H1 (cell line): ENCODE data around the gene EPS8. TPM values are rescaled to one million over a fixed set of nuclear protein-coding genes. Genes with fewer than 3 reads are reported as not detected.

Experiments
- EP300 ChIP-seq, 2 experiments: IDR thresholded peaks; 1 replicate in 1 of 2; 2 replicates in 1 of 2; pipeline ENCODE4 v1.6.1; 2011 to 2012; ENCODE audit warnings: low read depth in 2 of 2, low read length in 2 of 2, mild to moderate bottlenecking in 2 of 2, borderline replicate concordance in 1 of 2, inconsistent platforms in 1 of 2, moderate library complexity in 1 of 2
- RFX5 ChIP-seq: IDR thresholded peaks from 2 replicates; pipeline ENCODE4 v1.6.1; 2011; ENCODE audit warnings: low read depth, low read length, improper control_type of control experiment, borderline replicate concordance
- polyA plus RNA-seq, 7 experiments: library from polyadenylated mRNA; depleted of rRNA in 3 of 7; stranded (reverse) in 5 of 7; unstranded in 2 of 7; fragments of >200 nt in 5 of 7; fragments of 200-250 nt in 2 of 7; gene quantifications; 1 replicate in 5 of 7; 2 replicates in 1 of 7; 4 replicates in 1 of 7; pipeline versions ENCODE4 v1.2.1 to v1.2.3, GENCODE V29; 2011 to 2013; ENCODE audit warnings: missing spikeins in 2 of 7, mixed read lengths in 2 of 7
- total RNA-seq: library from RNA; stranded (reverse); fragmentation: NEBNext Ultra II Directional; extraction: Animal tissue kit (Norgen Biotek cat#: 25700); gene quantifications from 2 replicates; pipeline ENCODE4 v1.2.1, GENCODE V29; 2021

The EPS8 gene
- total and polyA plus RNA-seq, 2 of the 8 experiments (the other 6 are each of a cell fraction or from before 2014, with no cell fraction given): 3.0 to 4.6 TPM

GRCh38 chr12:15634010-15634683 lies 155.0 kb downstream of the EPS8 start (continued):
- TF ChIP-seq EP300 (IDR thresholded peaks at IDR 0.05; ENCODE audit: borderline replicate concordance in 1 of 2, low read depth in 2 of 2, low read length in 2 of 2) (no peak), RFX5 (no peak)
